ENCODE results near the gene MYPOP. TPM values are rescaled to one million over a fixed set of nuclear protein-coding genes. Genes with fewer than 3 reads are reported as not detected.

The MYPOP gene
- total and polyA plus RNA-seq, 2 of the 13 experiments (the other 11 are each of a cell fraction or from before 2014, with no cell fraction given) = 2.3 to 2.7 TPM

GRCh38 chr19:45884682-45885555 is 17.5 kb downstream of the MYPOP start (continued):
- TF ChIP-seq ZXDC (CRISPR knock-in tag; IDR thresholded peaks at IDR 0.05) (no peak), ZNF749 (CRISPR knock-in tag; IDR thresholded peaks at IDR 0.05; ENCODE audit: borderline replicate concordance) (no peak), PTBP1 (IDR thresholded peaks at IDR 0.05; ENCODE audit: low read depth, low read length, poor library complexity, severe bottlenecking) (no peak), BRD4 (CRISPR knock-in tag; IDR thresholded peaks at IDR 0.05) (no peak), ZBTB40 (IDR thresholded peaks at IDR 0.05) (no peak), ZBTB40 (CRISPR knock-in tag; IDR thresholded peaks at IDR 0.05) (0 out of 2 replicates have a peak, but pooled peaks have one; percentile 5), WIZ (CRISPR knock-in tag; IDR thresholded peaks at IDR 0.05) (no peak), ZNF670 (CRISPR knock-in tag; IDR thresholded peaks at IDR 0.05; ENCODE audit: borderline replicate concordance) (0 out of 2 replicates have a peak, but pooled peaks have one; percentile 69), MXD1 (CRISPR knock-in tag; IDR thresholded peaks at IDR 0.05) (no peak), ZNF446 (CRISPR knock-in tag; IDR thresholded peaks at IDR 0.05) (no peak; the same call in 1 of the 2 replicates), HMGXB3 (CRISPR knock-in tag; IDR thresholded peaks at IDR 0.05; ENCODE audit: borderline replicate concordance) (no peak)
